Tibial nerve (tissue), 4 donors: ENCODE measurements around the gene ADRA1B.

Experiments
- CTCF ChIP-seq, 5 experiments: fragments of 200-600 bp in 3 of 5; fragments of 450-650 bp in 2 of 5; sonication (generic) in 3 of 5; IDR thresholded peaks; one replicate each; pipeline ENCODE4 v1.5.1; 2016 to 2019; ENCODE audit warnings: antibody characterized with exemption in 5 of 5, mild to moderate bottlenecking in 3 of 5, moderate library complexity in 2 of 5
- EP300 ChIP-seq, 2 donors: sonication (generic); formaldehyde crosslinking; IDR thresholded peaks; one replicate each; pipeline ENCODE4 v1.6.1; 2017; ENCODE audit warnings: antibody characterized with exemption in 2 of 2, mild to moderate bottlenecking in 1 of 2
- POLR2A ChIP-seq, 2 donors: fragments of 450-650 bp; IDR thresholded peaks; one replicate each; pipeline ENCODE4 v1.6.1; 2017; ENCODE audit warnings: antibody characterized with exemption in 2 of 2, mild to moderate bottlenecking in 2 of 2, moderate library complexity in 2 of 2

- TF ChIP-seq POLR2A (IDR thresholded peaks at IDR 0.05) (no peak), EP300 (IDR thresholded peaks at IDR 0.05) (no peak), CTCF (IDR thresholded peaks at IDR 0.05) (no peak)
These were observed 7.7 kb upstream of the ADRA1B start for GRCh38 chr5:159908591-159908940.
